Keratinocyte (primary cell): ENCODE results near the gene ARL15. TPM values are rescaled to one million over a fixed set of nuclear protein-coding genes. Genes with fewer than 3 reads are reported as not detected.

Experiments
- DNase-seq: peaks from one replicate; pipeline ENCODE4 v3.0.0-alpha.2; 2011; ENCODE audit warnings: low read depth, missing footprints, low spot score
- FAIRE-seq: peaks from 2 replicates; lab custom pipeline; 2011; peaks lifted over from hg19 to GRCh38; lab: Jason Lieb, UNC
- H2AFZ ChIP-seq: 2 replicates; pipeline ENCODE4 v1.6.0; 2012; ENCODE audit warnings: low read length, control low read depth, inconsistent platforms; ENCODE audit not compliant: control insufficient read depth
- H3K27ac ChIP-seq: 2 replicates; pipeline ENCODE4 v1.5.1; 2011; ENCODE audit warnings: low read length; ENCODE audit not compliant: control insufficient read depth, insufficient read depth
- H3K27me3 ChIP-seq: 3 replicates; pipeline ENCODE4 v1.6.0; 2011; ENCODE audit warnings: low read length; ENCODE audit not compliant: control insufficient read depth, insufficient read depth; ENCODE audit errors: extremely low read depth
- H3K36me3 ChIP-seq, 2 experiments: 2 replicates in 1 of 2; 3 replicates in 1 of 2; pipeline ENCODE4 v1.5.1; 2011; ENCODE audit warnings: low read length in 2 of 2, mild to moderate bottlenecking in 1 of 2; ENCODE audit not compliant: control insufficient read depth in 2 of 2, insufficient read depth in 2 of 2; ENCODE audit errors: extremely low read depth in 1 of 2
- H3K4me1 ChIP-seq: 3 replicates; pipeline ENCODE4 v1.5.1; 2011; ENCODE audit warnings: low read length; ENCODE audit not compliant: control insufficient read depth, insufficient read depth; ENCODE audit errors: extremely low read depth
- H3K4me2 ChIP-seq: 3 replicates; pipeline ENCODE4 v1.6.0; 2011; ENCODE audit warnings: low read depth, low read length; ENCODE audit not compliant: control insufficient read depth, insufficient read depth; ENCODE audit errors: extremely low read depth
- H3K4me3 ChIP-seq, 3 experiments: fragments of 200-600 bp in 1 of 3; sonication (generic) in 1 of 3; 2 replicates in 2 of 3; 3 replicates in 1 of 3; pipeline ENCODE4 v1.5.1; 2011 to 2016; ENCODE audit warnings: low read length in 3 of 3, mild to moderate bottlenecking in 3 of 3, control low read depth in 2 of 3, inconsistent platforms in 1 of 3, low read depth in 1 of 3, mixed read lengths in 1 of 3, mixed run types in 1 of 3, moderate library complexity in 1 of 3; ENCODE audit not compliant: control insufficient read depth in 2 of 3, insufficient read depth in 2 of 3; ENCODE audit errors: extremely low read depth in 1 of 3
- H3K79me2 ChIP-seq: 2 replicates; pipeline ENCODE4 v1.6.0; 2012; ENCODE audit warnings: low read length; ENCODE audit not compliant: control insufficient read depth, insufficient read depth
- H3K9ac ChIP-seq: 3 replicates; pipeline ENCODE4 v1.6.0; 2011; ENCODE audit warnings: low read length; ENCODE audit not compliant: control insufficient read depth, insufficient read depth; ENCODE audit errors: extremely low read depth
- H3K9me1 ChIP-seq: 3 replicates; pipeline ENCODE4 v1.6.0; 2011; ENCODE audit warnings: low read length; ENCODE audit not compliant: control insufficient read depth, insufficient read depth; ENCODE audit errors: extremely low read depth
- H3K9me3 ChIP-seq: 2 replicates; pipeline ENCODE4 v1.5.1; 2012; ENCODE audit warnings: low read depth, low read length; ENCODE audit not compliant: control insufficient read depth
- H4K20me1 ChIP-seq: 3 replicates; pipeline ENCODE4 v1.6.0; 2011; ENCODE audit warnings: low read length; ENCODE audit not compliant: control insufficient read depth, insufficient read depth; ENCODE audit errors: extremely low read depth
- EZH2 ChIP-seq: IDR thresholded peaks from one replicate; pipeline ENCODE4 v1.6.1; 2012; ENCODE audit warnings: inconsistent platforms, mild to moderate bottlenecking, low read length, moderate library complexity
- dilution Hi-C: fragments of 300-500 bp; cut with MboI; formaldehyde crosslinking; loops from one replicate; pipeline ENCODE4 v1.7.0; 2020; ENCODE audit warnings: low sequenced_read_pairs; ENCODE audit not compliant: extremely low pct_ligation_motif_present
- polyA plus RNA-seq, 5 experiments: library from polyadenylated mRNA; depleted of rRNA in 3 of 5; stranded (reverse) in 3 of 5; stranded (forward) in 1 of 5; unstranded in 1 of 5; fragments of >200 nt; gene quantifications; 1 replicate in 1 of 5; 2 replicates in 3 of 5; 3 replicates in 1 of 5; pipeline versions ENCODE4 v1.2.1 to v1.2.3, GENCODE V29; 2011 to 2012; ENCODE audit warnings: missing spikeins in 2 of 5, low read depth in 1 of 5, low replicate concordance in 1 of 5
- TF ChIP-seq, protein P1 (sequence below), 3 experiments: IDR thresholded peaks in 1 of 3; conservative IDR thresholded peaks in 1 of 3; optimal IDR thresholded peaks in 1 of 3; 2 replicates in 2 of 3; 3 replicates in 1 of 3; pipeline versions ENCODE3 to v1.5.1; 2011; ENCODE audit warnings: low read length in 3 of 3, mild to moderate bottlenecking in 3 of 3, moderate library complexity in 2 of 3, control low read depth in 1 of 3, inconsistent platforms in 1 of 3; ENCODE audit not compliant: insufficient read depth in 2 of 3; ENCODE audit errors: extremely low read depth in 1 of 3

Gene ARL15
- polyA plus RNA-seq, 1 donor (not counting 4 experiments of a cell fraction or from before 2014, with no cell fraction given) = 19.7 TPM

DNA sequence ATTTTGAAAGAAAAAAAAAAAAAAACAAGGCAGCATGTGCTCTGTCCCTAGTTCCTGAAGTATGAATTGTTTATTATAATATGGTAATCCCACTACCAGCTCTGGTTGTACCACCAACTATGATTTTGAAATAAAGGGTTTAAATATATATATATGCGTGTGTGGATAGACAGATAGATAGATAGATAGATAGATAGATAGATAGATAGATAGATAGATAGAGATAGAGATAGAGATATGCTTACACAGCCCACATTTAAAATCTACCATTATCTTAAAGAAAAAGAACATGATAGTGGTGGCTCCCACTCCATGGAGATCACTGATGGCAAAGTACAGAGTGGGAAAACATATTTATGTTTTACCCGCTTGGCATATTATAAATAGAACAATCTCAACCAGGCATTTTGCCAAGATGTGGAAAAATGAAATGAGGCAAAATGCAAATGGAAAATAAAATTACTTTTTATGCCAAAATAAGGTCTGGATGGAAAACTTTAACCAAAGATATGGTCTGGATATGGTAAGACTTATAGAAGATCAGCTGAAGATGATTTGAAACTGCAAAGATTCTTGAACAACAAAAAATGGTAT is 170.0 kb downstream of the ARL15 start:
- Histone ChIP-seq H3K36me3 (no peaks in the 10 kb centered on the region), H3K27ac (no peak overlapping the region), H3K4me1 (no peaks in the 10 kb centered on the region), H3K9me1 (no peaks in the 10 kb centered on the region), H4K20me1 (no peaks in the 10 kb centered on the region), H3K9me3 (no peaks in the 10 kb centered on the region), H3K9ac (no peak overlapping the region), H3K27me3 (no peaks in the 10 kb centered on the region), H2AFZ (no peak overlapping the region), H3K79me2 (no peaks in the 10 kb centered on the region), H3K4me3 (no peak overlapping the region), H3K4me2 (no peak overlapping the region)
- DNase-seq = no peak
- no peak for FAIRE-seq
- no peak for TF ChIP-seq EZH2
- dilution Hi-C loops = no loop called here

DNA sequence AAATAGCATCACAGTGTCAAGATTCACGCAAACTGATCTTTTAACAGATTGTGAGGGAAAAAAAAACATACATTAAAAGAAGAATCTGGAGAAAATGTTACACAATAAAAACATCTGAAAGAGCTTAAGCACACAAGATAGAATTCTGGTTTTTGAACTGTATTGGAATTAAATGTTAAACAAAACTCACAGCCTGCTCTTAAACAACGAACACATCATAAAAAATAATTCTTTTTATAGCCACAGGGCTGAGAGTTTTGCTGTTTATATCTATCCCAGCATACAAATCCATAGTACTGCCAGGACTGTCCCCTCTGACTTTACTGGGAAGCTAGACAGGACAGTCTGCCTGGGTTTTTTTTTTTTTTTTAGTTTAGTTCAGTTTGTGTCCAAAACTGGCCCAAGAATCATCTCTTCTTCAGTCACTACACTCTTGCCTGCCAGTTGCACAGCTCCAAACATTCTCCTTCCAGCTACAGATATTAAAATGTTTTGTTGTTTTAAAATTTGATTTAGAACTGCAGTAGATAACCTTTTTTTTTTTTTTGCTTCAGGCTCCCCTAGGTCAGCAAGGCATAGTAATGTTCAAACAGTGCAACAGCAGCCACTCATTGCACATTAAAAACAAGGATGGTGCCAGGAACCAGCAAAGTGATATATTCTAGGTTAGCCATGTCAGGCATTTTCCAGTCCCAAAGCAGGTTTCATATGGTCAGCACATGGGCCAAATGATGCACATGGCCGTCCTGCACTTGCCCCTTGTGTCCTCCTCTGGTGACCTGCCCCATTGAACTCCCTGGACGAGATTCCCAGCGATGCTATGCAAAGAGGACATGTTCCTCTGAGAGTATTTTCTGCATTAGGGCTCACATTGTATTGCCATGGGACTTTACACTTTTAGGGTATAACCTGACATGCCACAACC is 173.6 kb downstream of the ARL15 start:
- H3K79me2 ChIP-seq = no peaks in the 10 kb centered on the region

More for the DNA sequence above, 173.6 kb downstream of the ARL15 start:
- Histone ChIP-seq H4K20me1 (no peaks in the 10 kb centered on the region), H3K9ac (no peak overlapping the region), H3K4me1 (no peaks in the 10 kb centered on the region), H3K27me3 (no peaks in the 10 kb centered on the region), H3K4me3 (no peak overlapping the region), H3K9me3 (no peaks in the 10 kb centered on the region), H3K4me2 (no peak overlapping the region), H3K36me3 (no peaks in the 10 kb centered on the region), H2AFZ (no peak overlapping the region), H3K27ac (no peak overlapping the region), H3K9me1 (no peaks in the 10 kb centered on the region)
- TF ChIP-seq, protein P1, sequence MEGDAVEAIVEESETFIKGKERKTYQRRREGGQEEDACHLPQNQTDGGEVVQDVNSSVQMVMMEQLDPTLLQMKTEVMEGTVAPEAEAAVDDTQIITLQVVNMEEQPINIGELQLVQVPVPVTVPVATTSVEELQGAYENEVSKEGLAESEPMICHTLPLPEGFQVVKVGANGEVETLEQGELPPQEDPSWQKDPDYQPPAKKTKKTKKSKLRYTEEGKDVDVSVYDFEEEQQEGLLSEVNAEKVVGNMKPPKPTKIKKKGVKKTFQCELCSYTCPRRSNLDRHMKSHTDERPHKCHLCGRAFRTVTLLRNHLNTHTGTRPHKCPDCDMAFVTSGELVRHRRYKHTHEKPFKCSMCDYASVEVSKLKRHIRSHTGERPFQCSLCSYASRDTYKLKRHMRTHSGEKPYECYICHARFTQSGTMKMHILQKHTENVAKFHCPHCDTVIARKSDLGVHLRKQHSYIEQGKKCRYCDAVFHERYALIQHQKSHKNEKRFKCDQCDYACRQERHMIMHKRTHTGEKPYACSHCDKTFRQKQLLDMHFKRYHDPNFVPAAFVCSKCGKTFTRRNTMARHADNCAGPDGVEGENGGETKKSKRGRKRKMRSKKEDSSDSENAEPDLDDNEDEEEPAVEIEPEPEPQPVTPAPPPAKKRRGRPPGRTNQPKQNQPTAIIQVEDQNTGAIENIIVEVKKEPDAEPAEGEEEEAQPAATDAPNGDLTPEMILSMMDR (optimal IDR thresholded peaks at IDR 0.05 in 1 of 3, IDR thresholded peaks at IDR 0.05 in 1 of 3, conservative IDR thresholded peaks at IDR 0.05 in 1 of 3; ENCODE audit: extremely low read depth in 1 of 3, insufficient read depth in 2 of 3, low read length in 3 of 3) = no peak
- TF ChIP-seq EZH2 = no peak
- FAIRE-seq (no peak), DNase-seq (no peak)
- dilution Hi-C loops = no loop called here
